Keratinocyte (primary cell): ENCODE data around the gene NUDT7. TPM values are rescaled to one million over a fixed set of nuclear protein-coding genes. Genes with fewer than 3 reads are reported as not detected.

Experiments
- DNase-seq: peaks from one replicate; pipeline ENCODE4 v3.0.0-alpha.2; 2011; ENCODE audit warnings: low read depth, missing footprints, low spot score
- FAIRE-seq: peaks from 2 replicates; lab custom pipeline; 2011; peaks lifted over from hg19 to GRCh38; lab: Jason Lieb, UNC
- H2AFZ ChIP-seq: 2 replicates; pipeline ENCODE4 v1.6.0; 2012; ENCODE audit warnings: low read length, control low read depth, inconsistent platforms; ENCODE audit not compliant: control insufficient read depth
- H3K27ac ChIP-seq: 2 replicates; pipeline ENCODE4 v1.5.1; 2011; ENCODE audit warnings: low read length; ENCODE audit not compliant: control insufficient read depth, insufficient read depth
- H3K27me3 ChIP-seq: 3 replicates; pipeline ENCODE4 v1.6.0; 2011; ENCODE audit warnings: low read length; ENCODE audit not compliant: control insufficient read depth, insufficient read depth; ENCODE audit errors: extremely low read depth
- H3K36me3 ChIP-seq, 2 experiments: 2 replicates in 1 of 2; 3 replicates in 1 of 2; pipeline ENCODE4 v1.5.1; 2011; ENCODE audit warnings: low read length in 2 of 2, mild to moderate bottlenecking in 1 of 2; ENCODE audit not compliant: control insufficient read depth in 2 of 2, insufficient read depth in 2 of 2; ENCODE audit errors: extremely low read depth in 1 of 2
- H3K4me1 ChIP-seq: 3 replicates; pipeline ENCODE4 v1.5.1; 2011; ENCODE audit warnings: low read length; ENCODE audit not compliant: control insufficient read depth, insufficient read depth; ENCODE audit errors: extremely low read depth
- H3K4me2 ChIP-seq: 3 replicates; pipeline ENCODE4 v1.6.0; 2011; ENCODE audit warnings: low read depth, low read length; ENCODE audit not compliant: control insufficient read depth, insufficient read depth; ENCODE audit errors: extremely low read depth
- H3K4me3 ChIP-seq, 3 experiments: fragments of 200-600 bp in 1 of 3; sonication (generic) in 1 of 3; 2 replicates in 2 of 3; 3 replicates in 1 of 3; pipeline ENCODE4 v1.5.1; 2011 to 2016; ENCODE audit warnings: low read length in 3 of 3, mild to moderate bottlenecking in 3 of 3, control low read depth in 2 of 3, inconsistent platforms in 1 of 3, low read depth in 1 of 3, mixed read lengths in 1 of 3, mixed run types in 1 of 3, moderate library complexity in 1 of 3; ENCODE audit not compliant: control insufficient read depth in 2 of 3, insufficient read depth in 2 of 3; ENCODE audit errors: extremely low read depth in 1 of 3
- H3K79me2 ChIP-seq: 2 replicates; pipeline ENCODE4 v1.6.0; 2012; ENCODE audit warnings: low read length; ENCODE audit not compliant: control insufficient read depth, insufficient read depth
- H3K9ac ChIP-seq: 3 replicates; pipeline ENCODE4 v1.6.0; 2011; ENCODE audit warnings: low read length; ENCODE audit not compliant: control insufficient read depth, insufficient read depth; ENCODE audit errors: extremely low read depth
- H3K9me1 ChIP-seq: 3 replicates; pipeline ENCODE4 v1.6.0; 2011; ENCODE audit warnings: low read length; ENCODE audit not compliant: control insufficient read depth, insufficient read depth; ENCODE audit errors: extremely low read depth
- H3K9me3 ChIP-seq: 2 replicates; pipeline ENCODE4 v1.5.1; 2012; ENCODE audit warnings: low read depth, low read length; ENCODE audit not compliant: control insufficient read depth
- H4K20me1 ChIP-seq: 3 replicates; pipeline ENCODE4 v1.6.0; 2011; ENCODE audit warnings: low read length; ENCODE audit not compliant: control insufficient read depth, insufficient read depth; ENCODE audit errors: extremely low read depth
- EZH2 ChIP-seq: IDR thresholded peaks from one replicate; pipeline ENCODE4 v1.6.1; 2012; ENCODE audit warnings: inconsistent platforms, mild to moderate bottlenecking, low read length, moderate library complexity
- dilution Hi-C: fragments of 300-500 bp; cut with MboI; formaldehyde crosslinking; loops from one replicate; pipeline ENCODE4 v1.7.0; 2020; ENCODE audit warnings: low sequenced_read_pairs; ENCODE audit not compliant: extremely low pct_ligation_motif_present
- polyA plus RNA-seq, 5 experiments: library from polyadenylated mRNA; depleted of rRNA in 3 of 5; stranded (reverse) in 3 of 5; stranded (forward) in 1 of 5; unstranded in 1 of 5; fragments of >200 nt; gene quantifications; 1 replicate in 1 of 5; 2 replicates in 3 of 5; 3 replicates in 1 of 5; pipeline versions ENCODE4 v1.2.1 to v1.2.3, GENCODE V29; 2011 to 2012; ENCODE audit warnings: missing spikeins in 2 of 5, low read depth in 1 of 5, low replicate concordance in 1 of 5
- TF ChIP-seq, protein P1 (sequence below), 3 experiments: IDR thresholded peaks in 1 of 3; conservative IDR thresholded peaks in 1 of 3; optimal IDR thresholded peaks in 1 of 3; 2 replicates in 2 of 3; 3 replicates in 1 of 3; pipeline versions ENCODE3 to v1.5.1; 2011; ENCODE audit warnings: low read length in 3 of 3, mild to moderate bottlenecking in 3 of 3, moderate library complexity in 2 of 3, control low read depth in 1 of 3, inconsistent platforms in 1 of 3; ENCODE audit not compliant: insufficient read depth in 2 of 3; ENCODE audit errors: extremely low read depth in 1 of 3

The NUDT7 gene
- polyA plus RNA-seq, 1 donor (not counting 4 experiments of a cell fraction or from before 2014, with no cell fraction given), result 14.6 TPM

GRCh38 chr16:77786186-77786847 lies 64.0 kb downstream of the NUDT7 start:
- no peak for TF ChIP-seq EZH2
- no peaks in the 10 kb centered on the region for H3K79me2 ChIP-seq
- H3K9ac ChIP-seq, result no peak overlapping the region
- no peaks in the 10 kb centered on the region for H3K9me1 ChIP-seq
- H3K36me3 ChIP-seq, result no peaks in the 10 kb centered on the region
- H2AFZ ChIP-seq, result no peak overlapping the region
- no peak overlapping the region for H3K27ac ChIP-seq
- dilution Hi-C loops, result no loop called here
- H3K4me2 ChIP-seq, result no peak overlapping the region
- H3K27me3 ChIP-seq, result peaks cover 46% of the 10 kb centered on the region
- FAIRE-seq (no peak), DNase-seq (no peak)
- H3K4me1 ChIP-seq, result peaks cover 3% of the 10 kb centered on the region
- no peaks in the 10 kb centered on the region for H4K20me1 ChIP-seq
- no peaks in the 10 kb centered on the region for H3K9me3 ChIP-seq
- no peak overlapping the region for H3K4me3 ChIP-seq

DNA sequence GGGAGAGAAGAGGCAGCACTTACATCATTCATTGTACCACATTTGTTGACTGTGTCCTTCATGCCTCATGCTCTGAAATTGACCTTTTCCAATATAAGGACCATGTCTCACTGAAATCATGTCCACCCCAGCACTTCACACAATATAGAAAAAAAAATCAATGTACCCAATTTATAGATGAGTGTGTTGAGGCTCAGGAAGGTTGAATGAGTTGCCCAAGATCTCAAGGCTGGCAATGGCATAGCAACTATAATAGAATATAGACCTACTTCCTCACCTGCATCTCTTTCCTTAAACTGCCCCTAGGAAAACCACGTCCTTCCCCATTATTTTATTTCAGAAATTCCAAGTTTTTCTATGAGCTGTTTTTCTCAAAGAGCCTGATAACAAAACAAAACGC lies 65.1 kb downstream of the NUDT7 start:
- no peaks in the 10 kb centered on the region for H3K9me3 ChIP-seq
- H3K4me1 ChIP-seq, result peaks cover 3% of the 10 kb centered on the region
- TF ChIP-seq, protein P1, sequence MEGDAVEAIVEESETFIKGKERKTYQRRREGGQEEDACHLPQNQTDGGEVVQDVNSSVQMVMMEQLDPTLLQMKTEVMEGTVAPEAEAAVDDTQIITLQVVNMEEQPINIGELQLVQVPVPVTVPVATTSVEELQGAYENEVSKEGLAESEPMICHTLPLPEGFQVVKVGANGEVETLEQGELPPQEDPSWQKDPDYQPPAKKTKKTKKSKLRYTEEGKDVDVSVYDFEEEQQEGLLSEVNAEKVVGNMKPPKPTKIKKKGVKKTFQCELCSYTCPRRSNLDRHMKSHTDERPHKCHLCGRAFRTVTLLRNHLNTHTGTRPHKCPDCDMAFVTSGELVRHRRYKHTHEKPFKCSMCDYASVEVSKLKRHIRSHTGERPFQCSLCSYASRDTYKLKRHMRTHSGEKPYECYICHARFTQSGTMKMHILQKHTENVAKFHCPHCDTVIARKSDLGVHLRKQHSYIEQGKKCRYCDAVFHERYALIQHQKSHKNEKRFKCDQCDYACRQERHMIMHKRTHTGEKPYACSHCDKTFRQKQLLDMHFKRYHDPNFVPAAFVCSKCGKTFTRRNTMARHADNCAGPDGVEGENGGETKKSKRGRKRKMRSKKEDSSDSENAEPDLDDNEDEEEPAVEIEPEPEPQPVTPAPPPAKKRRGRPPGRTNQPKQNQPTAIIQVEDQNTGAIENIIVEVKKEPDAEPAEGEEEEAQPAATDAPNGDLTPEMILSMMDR (optimal IDR thresholded peaks at IDR 0.05 in 1 of 3, IDR thresholded peaks at IDR 0.05 in 1 of 3, conservative IDR thresholded peaks at IDR 0.05 in 1 of 3; ENCODE audit: extremely low read depth in 1 of 3, insufficient read depth in 2 of 3, low read length in 3 of 3), result no peak
- TF ChIP-seq EZH2, result no peak
- H3K4me3 ChIP-seq, result no peak overlapping the region
- no peaks in the 10 kb centered on the region for H4K20me1 ChIP-seq
- no peak overlapping the region for H3K27ac ChIP-seq
- no peak for DNase-seq
- H3K27me3 ChIP-seq, result peaks cover 46% of the 10 kb centered on the region
- H3K9ac ChIP-seq, result no peak overlapping the region
- H3K79me2 ChIP-seq, result no peaks in the 10 kb centered on the region
- H2AFZ ChIP-seq, result no peak overlapping the region
- dilution Hi-C loops, result no loop called here
- H3K9me1 ChIP-seq, result no peaks in the 10 kb centered on the region
- FAIRE-seq, result no peak
- no peak overlapping the region for H3K4me2 ChIP-seq
- no peaks in the 10 kb centered on the region for H3K36me3 ChIP-seq
